Measurements from ENCODE around the gene FEZ2. TPM values are rescaled to one million over a fixed set of nuclear protein-coding genes. Genes with fewer than 3 reads are reported as not detected.

FEZ2 gene
- total RNA-seq, 2 donors from 2014 or later, result 34.3 to 50.0 TPM

- no peaks in the 10 kb centered on the region for H3K36me3 ChIP-seq
- intact Hi-C loops (cut with DNase I), result no loop called here
- no peak for TF ChIP-seq CTCF (IDR thresholded peaks at IDR 0.05)
- H3K27me3 ChIP-seq, result no peaks in the 10 kb centered on the region
- H3K4me1 ChIP-seq, result no peaks in the 10 kb centered on the region
- H3K27ac ChIP-seq, result no peak overlapping the region
- H3K9ac ChIP-seq (ENCODE audit: low read depth in 2 of 2, low read length in 2 of 2), result no peak overlapping the region
- DNase-seq, result no peak
- no peak overlapping the region for H3K4me3 ChIP-seq
- no peaks in the 10 kb centered on the region for H3K9me3 ChIP-seq
These were observed 67.0 kb downstream of the FEZ2 start for GRCh38 chr2:36530983-36531354.

GRCh38 chr2:36530178-36530982, 67.6 kb downstream of the FEZ2 start:
- no peak for DNase-seq
- H3K27ac ChIP-seq, result no peak overlapping the region
- H3K9me3 ChIP-seq, result no peaks in the 10 kb centered on the region
- intact Hi-C loops (cut with DNase I), result no loop called here
- no peaks in the 10 kb centered on the region for H3K27me3 ChIP-seq
- no peak for TF ChIP-seq CTCF (IDR thresholded peaks at IDR 0.05)
- no peaks in the 10 kb centered on the region for H3K36me3 ChIP-seq
- no peak overlapping the region for H3K9ac ChIP-seq (ENCODE audit: low read depth in 2 of 2, low read length in 2 of 2)
- H3K4me1 ChIP-seq, result no peaks in the 10 kb centered on the region
- no peak overlapping the region for H3K4me3 ChIP-seq

GRCh38 chr2:36528766-36529392, 69.1 kb downstream of the FEZ2 start:
- intact Hi-C loops (cut with DNase I), result no loop called here
- Histone ChIP-seq H3K27me3 (no peaks in the 10 kb centered on the region), H3K4me1 (no peaks in the 10 kb centered on the region), H3K9me3 (no peaks in the 10 kb centered on the region), H3K27ac (no peak overlapping the region), H3K9ac (ENCODE audit: low read depth in 2 of 2, low read length in 2 of 2) (no peak overlapping the region), H3K4me3 (no peak overlapping the region), H3K36me3 (no peaks in the 10 kb centered on the region)
- no peak for DNase-seq
- TF ChIP-seq CTCF (IDR thresholded peaks at IDR 0.05), result no peak

GRCh38 chr2:36528274-36528673, 69.7 kb downstream of the FEZ2 start:
- no peak overlapping the region for H3K9ac ChIP-seq (ENCODE audit: low read depth in 2 of 2, low read length in 2 of 2)
- H3K27me3 ChIP-seq, result no peaks in the 10 kb centered on the region
- no peak overlapping the region for H3K27ac ChIP-seq
- no peak for DNase-seq
- no peak for TF ChIP-seq CTCF (IDR thresholded peaks at IDR 0.05)
- H3K9me3 ChIP-seq, result no peaks in the 10 kb centered on the region
- no peaks in the 10 kb centered on the region for H3K36me3 ChIP-seq
- intact Hi-C loops (cut with DNase I), result no loop called here
- no peaks in the 10 kb centered on the region for H3K4me1 ChIP-seq
- no peak overlapping the region for H3K4me3 ChIP-seq

GRCh38 chr2:36526226-36526625, 71.7 kb downstream of the FEZ2 start:
- Histone ChIP-seq H3K9ac (ENCODE audit: low read depth in 2 of 2, low read length in 2 of 2) (no peak overlapping the region), H3K4me1 (no peaks in the 10 kb centered on the region), H3K27ac (no peak overlapping the region), H3K36me3 (peaks cover 3% of the 10 kb centered on the region), H3K27me3 (no peaks in the 10 kb centered on the region), H3K4me3 (no peak overlapping the region), H3K9me3 (no peaks in the 10 kb centered on the region)
- DNase-seq, result no peak
- TF ChIP-seq CTCF (IDR thresholded peaks at IDR 0.05), result no peak
- intact Hi-C loops (cut with DNase I), result no loop called here
